ENCODE results near the gene CSNK1G2.

The CSNK1G2 gene

DNA sequence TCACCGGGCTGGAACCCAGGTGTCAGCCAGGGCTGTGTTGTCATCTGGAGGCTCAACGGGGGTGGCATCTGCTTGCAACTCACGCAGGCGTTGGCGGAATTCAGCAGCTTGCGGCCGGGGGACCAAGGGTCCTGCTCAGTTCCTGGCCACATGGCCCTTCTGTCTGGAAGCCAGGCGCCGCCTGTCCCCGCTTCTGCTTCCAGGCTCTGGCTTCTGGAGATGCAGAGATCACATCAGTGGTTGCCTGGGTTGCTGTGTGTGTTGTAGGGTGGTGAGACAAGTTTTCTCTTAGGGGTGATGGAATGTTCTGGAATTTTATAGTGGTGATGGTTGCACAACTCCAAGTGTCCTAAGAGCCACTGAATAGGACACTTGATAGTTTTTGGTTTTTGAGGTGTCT is 30.8 kb upstream of the CSNK1G2 start:
- Mint-ChIP-seq H3K4me1 (peaks cover 26% of the 10 kb centered on the region), H3K4me3 (peak overlapping the region; percentile 25), H3K27me3 (no peaks in the 10 kb centered on the region), H3K27ac (ENCODE audit: low read depth) (peak overlapping the region; percentile 65), H3K36me3 (ENCODE audit: insufficient read depth) (peaks cover 8% of the 10 kb centered on the region), H3K9me3 (no peaks in the 10 kb centered on the region)
- ATAC-seq (replicated peaks; ENCODE audit: extremely low read depth, poor library complexity, severe bottlenecking), result no peak
- no peak for DNase-seq (ENCODE audit: low spot score in 2 of 2)

DNA sequence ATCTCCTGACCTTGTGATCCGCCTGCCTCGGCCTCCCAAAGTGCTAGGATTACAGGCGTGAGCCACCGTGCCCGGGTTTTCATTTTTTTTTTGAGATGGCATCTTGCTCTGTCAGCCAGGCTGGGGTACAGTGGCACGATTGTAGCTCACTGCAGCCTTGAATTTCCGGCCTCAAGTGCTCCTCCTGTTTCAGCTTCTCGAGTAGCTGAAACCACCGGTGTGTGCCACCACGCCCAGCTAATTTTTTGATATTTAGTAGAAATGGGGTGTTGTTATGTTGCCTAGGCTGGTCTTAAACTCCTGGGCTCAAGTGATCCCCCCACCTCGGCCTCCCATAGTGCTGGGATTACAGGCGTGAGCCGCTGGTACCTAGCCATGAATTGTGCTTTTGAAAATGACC is 29.9 kb upstream of the CSNK1G2 start:
- no peaks in the 10 kb centered on the region for H3K27me3 Mint-ChIP-seq
- H3K36me3 Mint-ChIP-seq (ENCODE audit: insufficient read depth), result peaks cover 6% of the 10 kb centered on the region
- H3K4me1 Mint-ChIP-seq, result peaks cover 18% of the 10 kb centered on the region
- H3K9me3 Mint-ChIP-seq, result no peaks in the 10 kb centered on the region
- ATAC-seq (replicated peaks; ENCODE audit: extremely low read depth, poor library complexity, severe bottlenecking) (no peak), DNase-seq (ENCODE audit: low spot score in 2 of 2) (no peak)
- peak overlapping the region; percentile 65 for H3K27ac Mint-ChIP-seq (ENCODE audit: low read depth)
- no peak overlapping the region for H3K4me3 Mint-ChIP-seq

DNA sequence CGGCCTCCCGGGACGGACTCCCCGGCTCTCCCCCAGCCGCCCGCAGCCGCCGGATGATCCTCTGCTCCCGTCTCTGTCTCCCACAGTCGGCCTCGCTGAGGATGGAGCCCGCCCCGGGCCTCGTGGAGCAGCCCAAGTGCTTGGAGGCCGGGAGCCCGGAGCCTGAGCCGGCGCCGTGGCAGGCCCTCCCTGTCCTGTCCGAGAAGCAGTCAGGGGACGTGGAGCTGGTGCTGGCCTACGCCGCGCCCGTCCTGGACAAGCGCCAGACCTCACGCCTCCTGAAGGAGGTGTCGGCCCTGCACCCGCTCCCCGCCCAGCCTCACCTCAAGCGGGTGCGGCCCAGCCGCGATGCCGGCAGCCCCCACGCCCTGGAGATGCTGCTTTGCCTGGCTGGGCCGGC is 29.0 kb upstream of the CSNK1G2 start:
- no peak overlapping the region for H3K27ac Mint-ChIP-seq (ENCODE audit: low read depth)
- peaks cover 18% of the 10 kb centered on the region for H3K4me1 Mint-ChIP-seq
- ATAC-seq (replicated peaks; ENCODE audit: extremely low read depth, poor library complexity, severe bottlenecking) (no peak), DNase-seq (ENCODE audit: low spot score in 2 of 2) (no peak)
- no peak overlapping the region for H3K4me3 Mint-ChIP-seq
- H3K27me3 Mint-ChIP-seq, result no peaks in the 10 kb centered on the region
- H3K9me3 Mint-ChIP-seq, result no peaks in the 10 kb centered on the region
- H3K36me3 Mint-ChIP-seq (ENCODE audit: insufficient read depth), result peaks cover 6% of the 10 kb centered on the region

DNA sequence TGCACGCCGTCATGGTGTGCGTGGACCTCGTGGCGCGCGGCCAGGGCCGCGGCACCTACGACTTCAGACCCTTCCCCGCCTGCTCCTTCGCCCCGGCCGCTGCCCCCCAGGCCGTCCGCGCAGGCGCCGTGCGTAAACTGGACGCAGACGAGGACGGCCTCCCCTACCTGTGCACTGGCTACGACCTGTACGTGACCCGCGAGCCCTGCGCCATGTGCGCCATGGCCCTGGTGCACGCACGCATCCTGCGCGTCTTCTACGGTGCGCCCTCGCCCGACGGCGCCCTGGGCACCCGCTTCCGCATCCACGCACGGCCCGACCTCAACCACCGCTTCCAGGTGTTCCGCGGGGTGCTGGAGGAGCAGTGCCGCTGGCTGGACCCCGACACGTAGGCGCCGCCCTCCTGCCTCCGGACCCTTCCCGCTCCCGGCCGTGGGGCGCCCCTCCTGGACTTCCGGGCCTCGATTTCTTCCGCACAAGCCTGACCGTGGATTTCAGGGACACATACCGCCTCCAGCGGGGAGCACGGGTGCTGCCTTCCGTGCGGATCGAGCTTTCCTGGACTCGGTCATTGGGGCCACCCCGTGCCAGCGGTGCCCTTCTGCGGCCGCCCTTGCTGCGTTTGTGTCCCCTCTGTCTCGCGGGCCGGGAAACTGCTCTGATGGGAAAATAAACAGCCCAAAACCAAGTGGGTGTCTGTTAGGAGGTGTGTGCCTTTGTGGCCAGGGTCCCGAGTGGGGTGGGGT is 28.0 kb upstream of the CSNK1G2 start:
- no peaks in the 10 kb centered on the region for H3K27me3 Mint-ChIP-seq
- H3K4me1 Mint-ChIP-seq, result peaks cover 18% of the 10 kb centered on the region
- no peak for ATAC-seq (replicated peaks; ENCODE audit: extremely low read depth, poor library complexity, severe bottlenecking)
- no peak overlapping the region for H3K4me3 Mint-ChIP-seq
- no peaks in the 10 kb centered on the region for H3K9me3 Mint-ChIP-seq
- H3K36me3 Mint-ChIP-seq (ENCODE audit: insufficient read depth), result peaks cover 8% of the 10 kb centered on the region
- no peak for DNase-seq (ENCODE audit: low spot score in 2 of 2)
- H3K27ac Mint-ChIP-seq (ENCODE audit: low read depth), result no peak overlapping the region

DNA sequence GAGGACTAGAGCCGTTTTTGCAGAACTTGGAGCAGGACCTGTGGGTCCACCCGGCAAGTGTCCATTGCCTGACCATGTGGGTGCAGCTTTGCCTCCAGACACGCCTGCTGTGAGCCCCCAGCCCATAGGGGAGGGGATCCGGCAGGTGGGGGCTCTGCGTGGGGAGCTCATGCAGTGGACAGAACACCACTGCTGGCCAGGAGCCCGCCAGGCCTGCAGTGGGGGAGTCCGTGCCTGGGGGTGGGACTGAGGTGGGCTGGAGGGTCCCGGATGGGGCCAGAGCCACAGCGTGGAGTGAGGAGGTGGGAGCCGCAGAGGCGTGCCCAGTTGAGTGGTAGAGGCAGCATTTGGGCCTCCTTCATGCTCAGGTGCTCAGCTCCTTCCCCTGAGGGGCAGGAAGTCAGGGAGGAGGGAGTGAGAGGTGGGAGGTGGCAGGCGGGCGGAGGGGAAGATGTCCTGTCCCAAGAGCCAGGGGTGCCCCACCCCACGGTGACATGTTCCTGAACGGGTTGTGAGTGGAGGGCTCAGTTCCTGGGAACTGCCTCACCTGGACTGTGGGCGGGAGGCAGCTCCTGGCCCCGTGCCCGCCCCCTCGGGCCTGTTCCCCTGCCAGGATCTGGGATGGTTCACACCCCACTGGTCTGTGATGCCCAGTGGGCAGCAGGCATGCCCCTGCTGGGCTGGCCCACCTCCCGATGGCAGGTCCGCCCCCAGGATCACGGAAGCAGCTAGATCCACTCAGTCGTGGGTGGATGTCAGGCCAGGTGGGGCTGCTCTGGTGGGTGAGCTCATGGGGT is 27.0 kb upstream of the CSNK1G2 start:
- no peaks in the 10 kb centered on the region for H3K9me3 Mint-ChIP-seq
- H3K4me1 Mint-ChIP-seq, result peaks cover 13% of the 10 kb centered on the region
- ATAC-seq (replicated peaks; ENCODE audit: extremely low read depth, poor library complexity, severe bottlenecking) (no peak), DNase-seq (ENCODE audit: low spot score in 2 of 2) (no peak)
- H3K27me3 Mint-ChIP-seq, result no peaks in the 10 kb centered on the region
- H3K27ac Mint-ChIP-seq (ENCODE audit: low read depth), result no peak overlapping the region
- H3K36me3 Mint-ChIP-seq (ENCODE audit: insufficient read depth), result peaks cover 12% of the 10 kb centered on the region
- no peak overlapping the region for H3K4me3 Mint-ChIP-seq

DNA sequence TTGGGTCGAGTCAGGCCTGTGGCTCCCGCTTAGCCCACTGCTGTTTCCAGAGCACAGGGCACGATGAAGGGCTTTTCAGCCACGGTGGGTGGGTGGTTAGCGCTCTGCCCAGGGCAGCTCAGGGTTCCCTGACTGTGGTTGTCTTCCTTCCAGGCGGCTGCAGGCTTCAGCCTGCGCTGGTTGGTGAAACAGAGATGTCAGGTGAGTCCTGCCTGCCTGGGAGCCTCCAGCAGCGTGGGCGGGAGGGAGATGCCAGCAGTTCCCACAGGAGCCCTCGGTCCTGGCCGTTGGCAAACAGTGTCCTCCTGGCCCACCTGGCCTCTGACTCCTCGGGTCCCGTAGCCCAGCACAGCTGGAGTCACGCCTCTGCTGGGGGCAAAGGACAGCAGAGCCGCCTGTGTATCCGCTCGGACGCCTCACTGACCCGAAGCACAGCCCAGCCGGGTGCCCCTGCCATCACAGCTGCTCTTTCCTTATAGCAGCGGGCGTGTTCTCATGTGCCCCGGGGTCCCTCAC is 26.1 kb upstream of the CSNK1G2 start:
- H3K36me3 Mint-ChIP-seq (ENCODE audit: insufficient read depth), result peaks cover 14% of the 10 kb centered on the region
- no peak for ATAC-seq (replicated peaks; ENCODE audit: extremely low read depth, poor library complexity, severe bottlenecking)
- DNase-seq (ENCODE audit: low spot score in 2 of 2), result no peak
- H3K27ac Mint-ChIP-seq (ENCODE audit: low read depth), result no peak overlapping the region
- no peaks in the 10 kb centered on the region for H3K9me3 Mint-ChIP-seq
- no peaks in the 10 kb centered on the region for H3K27me3 Mint-ChIP-seq
- peaks cover 6% of the 10 kb centered on the region for H3K4me1 Mint-ChIP-seq
- H3K4me3 Mint-ChIP-seq, result no peak overlapping the region

DNA sequence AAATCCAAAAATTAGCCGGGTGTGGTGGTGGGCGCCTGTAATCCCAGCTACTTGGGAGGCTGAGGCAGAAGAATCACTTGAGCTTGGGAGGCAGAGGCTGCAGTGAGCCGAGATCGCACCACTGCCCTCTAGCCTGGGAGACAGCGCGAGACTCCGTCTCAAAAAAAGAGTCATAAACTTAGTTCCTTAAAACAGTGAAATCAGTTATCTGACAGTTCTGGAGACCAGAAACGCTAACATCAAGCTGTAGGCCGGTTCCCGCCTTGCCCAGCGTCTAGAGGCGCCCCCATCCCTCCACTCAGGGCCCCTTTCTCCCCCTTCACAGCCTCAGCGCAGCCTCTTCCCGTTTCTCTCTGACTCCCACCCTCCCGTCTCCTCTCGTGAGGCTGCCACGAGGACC is 23.8 kb upstream of the CSNK1G2 start:
- no peak overlapping the region for H3K27ac Mint-ChIP-seq (ENCODE audit: low read depth)
- no peak for ATAC-seq (replicated peaks; ENCODE audit: extremely low read depth, poor library complexity, severe bottlenecking)
- H3K9me3 Mint-ChIP-seq, result no peaks in the 10 kb centered on the region
- peaks cover 19% of the 10 kb centered on the region for H3K36me3 Mint-ChIP-seq (ENCODE audit: insufficient read depth)
- no peaks in the 10 kb centered on the region for H3K27me3 Mint-ChIP-seq
- no peak for DNase-seq (ENCODE audit: low spot score in 2 of 2)
- H3K4me1 Mint-ChIP-seq, result no peaks in the 10 kb centered on the region
- no peak overlapping the region for H3K4me3 Mint-ChIP-seq

DNA sequence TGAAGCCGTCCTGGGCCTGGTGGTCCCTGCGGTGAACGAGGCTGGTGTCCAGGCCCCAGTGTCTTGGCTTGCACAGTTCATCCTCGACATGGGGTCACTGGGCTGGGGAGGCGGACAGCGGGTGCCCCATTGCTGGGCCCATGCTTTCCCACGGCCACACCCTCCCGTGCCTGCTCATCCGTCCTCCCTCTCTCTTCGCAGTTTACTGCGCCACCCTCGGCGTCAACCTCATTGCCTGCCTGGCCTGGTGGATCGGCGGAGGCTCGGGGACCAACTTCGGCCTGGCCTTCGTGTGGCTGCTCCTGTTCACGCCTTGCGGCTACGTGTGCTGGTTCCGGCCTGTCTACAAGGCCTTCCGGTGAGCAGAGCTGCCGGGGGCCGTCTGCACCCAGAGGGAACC is 23.0 kb upstream of the CSNK1G2 start:
- Mint-ChIP-seq H3K4me1 (no peaks in the 10 kb centered on the region), H3K36me3 (ENCODE audit: insufficient read depth) (peaks cover 19% of the 10 kb centered on the region), H3K27ac (ENCODE audit: low read depth) (no peak overlapping the region), H3K27me3 (no peaks in the 10 kb centered on the region), H3K9me3 (no peaks in the 10 kb centered on the region), H3K4me3 (no peak overlapping the region)
- ATAC-seq (replicated peaks; ENCODE audit: extremely low read depth, poor library complexity, severe bottlenecking) (no peak), DNase-seq (ENCODE audit: low spot score in 2 of 2) (no peak)

DNA sequence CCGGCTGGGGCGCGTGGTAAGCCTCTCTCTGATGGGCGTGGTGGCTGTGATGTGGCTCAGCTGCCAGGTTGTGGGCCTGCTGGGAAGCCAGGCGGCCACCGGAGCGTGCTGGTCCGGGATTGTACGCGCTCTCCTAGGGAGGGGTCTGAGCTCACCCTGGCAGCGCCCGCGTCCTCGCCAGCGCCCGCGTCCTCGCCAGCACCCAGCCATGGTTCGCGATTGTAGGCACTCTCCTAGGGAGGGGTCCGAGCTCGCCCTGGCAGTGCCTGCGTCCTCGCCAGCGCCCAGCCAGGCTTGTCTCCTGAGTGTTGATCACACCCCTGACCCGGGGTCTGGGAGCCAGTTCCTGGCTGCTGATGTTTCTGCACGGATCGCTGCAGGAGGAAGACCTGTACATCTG is 22.0 kb upstream of the CSNK1G2 start:
- no peak for DNase-seq (ENCODE audit: low spot score in 2 of 2)
- Mint-ChIP-seq H3K4me1 (no peaks in the 10 kb centered on the region), H3K4me3 (no peak overlapping the region), H3K27me3 (no peaks in the 10 kb centered on the region), H3K27ac (ENCODE audit: low read depth) (no peak overlapping the region), H3K9me3 (no peaks in the 10 kb centered on the region), H3K36me3 (ENCODE audit: insufficient read depth) (peaks cover 17% of the 10 kb centered on the region)
- ATAC-seq (replicated peaks; ENCODE audit: extremely low read depth, poor library complexity, severe bottlenecking), result no peak

DNA sequence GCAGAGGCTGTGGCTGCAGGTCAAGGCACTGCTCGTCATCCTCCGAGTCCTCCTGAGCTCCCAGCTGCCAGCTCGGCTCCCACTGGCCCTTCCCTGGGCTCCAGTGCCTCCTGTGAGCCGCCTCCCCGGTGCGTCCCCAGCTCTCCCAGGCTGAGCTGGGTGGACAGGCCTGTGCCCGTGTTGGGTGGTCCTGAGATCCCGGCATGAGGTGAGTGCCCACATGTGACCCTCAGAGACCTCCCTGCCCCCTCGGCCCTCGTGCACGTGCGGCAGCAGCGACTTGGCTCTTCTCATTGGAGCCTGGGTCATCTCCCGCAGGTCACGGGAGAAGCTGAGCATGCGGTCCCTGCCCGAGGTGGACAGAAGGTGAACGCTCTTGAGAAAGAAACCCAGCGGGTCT is 20.3 kb upstream of the CSNK1G2 start:
- no peaks in the 10 kb centered on the region for H3K9me3 Mint-ChIP-seq
- ATAC-seq (replicated peaks; ENCODE audit: extremely low read depth, poor library complexity, severe bottlenecking), result no peak
- no peak overlapping the region for H3K4me3 Mint-ChIP-seq
- H3K36me3 Mint-ChIP-seq (ENCODE audit: insufficient read depth), result peaks cover 20% of the 10 kb centered on the region
- no peaks in the 10 kb centered on the region for H3K27me3 Mint-ChIP-seq
- no peak overlapping the region for H3K27ac Mint-ChIP-seq (ENCODE audit: low read depth)
- H3K4me1 Mint-ChIP-seq, result no peaks in the 10 kb centered on the region
- DNase-seq (ENCODE audit: low spot score in 2 of 2), result no peak

DNA sequence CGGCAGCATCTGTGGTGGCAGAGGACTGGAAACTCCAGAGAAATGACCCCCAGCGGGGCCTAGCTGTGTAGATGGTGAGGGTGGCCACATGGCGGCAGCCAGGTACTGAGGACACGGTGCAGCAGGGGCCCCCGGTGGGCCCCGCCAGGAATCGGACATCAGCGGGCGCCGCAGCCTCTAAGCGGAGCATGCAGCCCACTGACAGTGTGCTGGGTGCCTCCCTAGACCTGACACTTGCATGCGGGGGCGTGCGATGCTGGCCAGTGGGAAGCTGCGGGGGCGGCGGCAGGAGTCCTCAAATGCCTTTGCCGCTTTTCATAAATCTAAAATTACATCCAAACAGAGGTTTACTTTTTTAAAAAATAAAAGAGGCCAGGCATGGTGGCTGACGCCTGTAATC is 19.6 kb upstream of the CSNK1G2 start:
- H3K4me1 Mint-ChIP-seq, result no peaks in the 10 kb centered on the region
- no peak for ATAC-seq (replicated peaks; ENCODE audit: extremely low read depth, poor library complexity, severe bottlenecking)
- H3K4me3 Mint-ChIP-seq, result no peak overlapping the region
- no peaks in the 10 kb centered on the region for H3K9me3 Mint-ChIP-seq
- DNase-seq (ENCODE audit: low spot score in 2 of 2), result no peak
- H3K36me3 Mint-ChIP-seq (ENCODE audit: insufficient read depth), result peaks cover 19% of the 10 kb centered on the region
- no peaks in the 10 kb centered on the region for H3K27me3 Mint-ChIP-seq
- no peak overlapping the region for H3K27ac Mint-ChIP-seq (ENCODE audit: low read depth)

DNA sequence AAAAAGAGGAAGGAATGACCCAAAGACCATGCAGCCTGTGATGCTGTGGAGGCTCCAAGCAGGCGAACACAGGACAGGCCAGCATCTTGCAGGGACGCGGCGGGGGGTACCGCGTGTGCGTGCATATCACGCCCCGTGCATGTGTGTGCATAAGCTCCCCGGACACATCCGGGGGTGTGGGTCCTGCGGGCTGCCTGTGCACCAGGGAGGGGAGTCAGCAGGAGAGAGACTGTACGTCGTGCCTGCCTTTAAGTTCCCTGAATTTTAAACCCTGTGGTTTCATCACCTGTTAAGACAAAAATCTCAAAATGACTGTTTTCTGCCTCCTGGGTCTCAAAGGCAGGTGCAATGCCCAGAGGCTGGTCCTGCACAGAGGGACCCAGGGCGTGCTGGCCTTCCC is 19.1 kb upstream of the CSNK1G2 start:
- H3K4me3 Mint-ChIP-seq, result no peak overlapping the region
- DNase-seq (ENCODE audit: low spot score in 2 of 2) (no peak), ATAC-seq (replicated peaks; ENCODE audit: extremely low read depth, poor library complexity, severe bottlenecking) (no peak)
- no peaks in the 10 kb centered on the region for H3K4me1 Mint-ChIP-seq
- H3K27ac Mint-ChIP-seq (ENCODE audit: low read depth), result no peak overlapping the region
- peaks cover 19% of the 10 kb centered on the region for H3K36me3 Mint-ChIP-seq (ENCODE audit: insufficient read depth)
- H3K27me3 Mint-ChIP-seq, result no peaks in the 10 kb centered on the region
- H3K9me3 Mint-ChIP-seq, result no peaks in the 10 kb centered on the region

DNA sequence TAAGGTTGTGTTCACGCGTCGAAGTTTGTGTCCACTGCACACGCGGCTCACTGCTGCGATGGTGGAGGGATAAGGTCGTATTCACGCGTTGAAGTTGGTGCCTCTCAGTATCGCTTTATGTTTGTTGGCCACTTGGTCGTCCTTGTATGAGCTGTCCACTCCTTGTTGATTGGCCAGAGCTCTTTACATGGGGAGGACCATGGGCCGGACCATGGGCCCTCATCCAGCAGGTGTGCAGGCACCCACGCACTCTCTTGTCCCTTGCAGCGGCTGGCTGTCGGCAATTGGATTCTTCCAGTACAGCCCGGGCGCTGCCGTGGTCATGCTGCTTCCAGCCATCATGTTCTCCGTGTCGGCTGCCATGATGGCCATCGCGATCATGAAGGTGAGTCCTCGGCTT is 18.2 kb upstream of the CSNK1G2 start:
- Mint-ChIP-seq H3K4me3 (peak overlapping the region; percentile 23), H3K27me3 (no peaks in the 10 kb centered on the region), H3K36me3 (ENCODE audit: insufficient read depth) (peaks cover 17% of the 10 kb centered on the region), H3K27ac (ENCODE audit: low read depth) (no peak overlapping the region), H3K9me3 (no peaks in the 10 kb centered on the region), H3K4me1 (peaks cover 5% of the 10 kb centered on the region)
- ATAC-seq (replicated peaks; ENCODE audit: extremely low read depth, poor library complexity, severe bottlenecking) (no peak), DNase-seq (ENCODE audit: low spot score in 2 of 2) (no peak)

Measured in central memory CD8-positive, alpha-beta T cell (primary cell).